H1 (cell line): Measurements from ENCODE around the gene RTN4RL2.

Source experiments
- CEBPB ChIP-seq: IDR thresholded peaks from 2 replicates; pipeline ENCODE4 v1.6.1; 2012; ENCODE audit warnings: low read depth, low read length
- CHD1 ChIP-seq: IDR thresholded peaks from 2 replicates; pipeline ENCODE4 v1.6.1; 2012; ENCODE audit warnings: low read depth, low read length, improper control_type of control experiment
- EZH2 ChIP-seq: fragments of 200-600 bp; sonication (generic); IDR thresholded peaks from 2 replicates; pipeline ENCODE4 v1.7.1; 2012; ENCODE audit warnings: low read depth, mild to moderate bottlenecking, moderate library complexity, low read length, inconsistent platforms; ENCODE audit not compliant: severe bottlenecking
- GABPA ChIP-seq: IDR thresholded peaks from 2 replicates; pipeline ENCODE4 v1.6.1; 2011; ENCODE audit warnings: mild to moderate bottlenecking, low read length, moderate library complexity, borderline replicate concordance; ENCODE audit not compliant: insufficient read depth
- POLR2A ChIP-seq, 2 experiments: IDR thresholded peaks; 1 replicate in 1 of 2; 2 replicates in 1 of 2; pipeline ENCODE4 v1.6.1; 2011; ENCODE audit warnings: low read depth in 2 of 2, low read length in 2 of 2, mild to moderate bottlenecking in 2 of 2; ENCODE audit errors: control extremely low read depth in 1 of 2
- POLR2AphosphoS5 ChIP-seq: IDR thresholded peaks from 2 replicates; pipeline ENCODE4 v1.6.1; 2011; ENCODE audit warnings: low read depth, low read length
- RAD21 ChIP-seq, 2 experiments: IDR thresholded peaks in 1 of 2; conservative IDR thresholded peaks in 1 of 2; 2 replicates each; pipeline ENCODE4 v1.6.1; 2011; ENCODE audit warnings: low read depth in 2 of 2, low read length in 2 of 2, improper control_type of control experiment in 1 of 2, inconsistent platforms in 1 of 2, mild to moderate bottlenecking in 1 of 2, moderate library complexity in 1 of 2
- USF2 ChIP-seq: IDR thresholded peaks from 2 replicates; pipeline ENCODE4 v1.6.1; 2011; ENCODE audit warnings: low read length, improper control_type of control experiment
- ZNF274 ChIP-seq: IDR thresholded peaks from 2 replicates; pipeline ENCODE4 v1.7.0; 2012; ENCODE audit warnings: low read length, borderline replicate concordance; ENCODE audit errors: extremely low read depth
- TF ChIP-seq, protein P1 (sequence below), 3 experiments: IDR thresholded peaks; 1 replicate in 2 of 3; 2 replicates in 1 of 3; pipeline versions ENCODE4 v1.5.1 to v1.6.1; 2011; ENCODE audit warnings: low read length in 3 of 3, mild to moderate bottlenecking in 3 of 3, inconsistent platforms in 2 of 3, low read depth in 1 of 3, moderate library complexity in 1 of 3; ENCODE audit not compliant: insufficient read depth in 1 of 3; ENCODE audit errors: control extremely low read depth in 1 of 3

DNA sequence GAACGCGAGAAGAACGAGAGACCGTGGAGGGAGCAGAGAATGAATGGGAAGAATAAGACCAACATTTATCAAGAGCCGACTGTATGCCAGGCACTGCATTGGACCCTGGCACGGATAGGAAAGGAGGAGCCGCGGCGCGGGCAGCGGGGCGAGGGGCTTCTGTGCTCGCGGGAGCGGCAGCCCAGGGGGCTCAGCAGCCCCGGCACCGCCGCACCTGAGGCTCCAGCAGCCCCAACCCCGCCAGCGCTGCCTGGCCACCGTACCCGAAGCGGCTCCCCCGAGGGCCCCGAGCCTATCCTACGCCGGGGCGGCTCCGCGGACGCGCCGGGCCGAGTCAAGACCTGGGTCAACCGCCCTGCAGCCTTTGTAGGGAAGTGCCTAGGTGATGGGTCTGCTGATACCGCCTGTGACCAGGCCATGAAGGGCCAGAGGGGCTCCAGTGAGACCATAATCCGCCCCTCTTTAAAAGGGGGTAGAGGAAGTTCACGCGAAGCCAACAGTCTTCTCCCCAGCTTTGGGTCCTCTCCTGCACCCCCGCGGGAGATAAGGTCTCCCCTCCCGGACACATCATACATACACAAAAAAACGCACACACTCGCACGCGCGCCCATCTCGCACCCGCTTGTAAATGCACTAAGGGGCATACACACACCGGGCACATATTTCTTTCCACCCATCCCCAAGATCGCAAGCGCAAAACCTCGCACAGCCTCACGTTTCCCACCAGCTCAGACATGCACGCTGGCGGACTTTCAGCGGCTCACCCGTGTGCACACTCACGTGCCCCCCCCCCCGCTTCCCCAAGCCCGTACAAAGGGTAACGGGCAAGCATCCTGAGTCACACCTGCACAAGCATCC, 935 bp upstream of the RTN4RL2 start:
- TF ChIP-seq, protein P1, sequence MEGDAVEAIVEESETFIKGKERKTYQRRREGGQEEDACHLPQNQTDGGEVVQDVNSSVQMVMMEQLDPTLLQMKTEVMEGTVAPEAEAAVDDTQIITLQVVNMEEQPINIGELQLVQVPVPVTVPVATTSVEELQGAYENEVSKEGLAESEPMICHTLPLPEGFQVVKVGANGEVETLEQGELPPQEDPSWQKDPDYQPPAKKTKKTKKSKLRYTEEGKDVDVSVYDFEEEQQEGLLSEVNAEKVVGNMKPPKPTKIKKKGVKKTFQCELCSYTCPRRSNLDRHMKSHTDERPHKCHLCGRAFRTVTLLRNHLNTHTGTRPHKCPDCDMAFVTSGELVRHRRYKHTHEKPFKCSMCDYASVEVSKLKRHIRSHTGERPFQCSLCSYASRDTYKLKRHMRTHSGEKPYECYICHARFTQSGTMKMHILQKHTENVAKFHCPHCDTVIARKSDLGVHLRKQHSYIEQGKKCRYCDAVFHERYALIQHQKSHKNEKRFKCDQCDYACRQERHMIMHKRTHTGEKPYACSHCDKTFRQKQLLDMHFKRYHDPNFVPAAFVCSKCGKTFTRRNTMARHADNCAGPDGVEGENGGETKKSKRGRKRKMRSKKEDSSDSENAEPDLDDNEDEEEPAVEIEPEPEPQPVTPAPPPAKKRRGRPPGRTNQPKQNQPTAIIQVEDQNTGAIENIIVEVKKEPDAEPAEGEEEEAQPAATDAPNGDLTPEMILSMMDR (IDR thresholded peaks at IDR 0.05; ENCODE audit: control extremely low read depth in 1 of 3, insufficient read depth in 1 of 3, low read depth in 1 of 3, low read length in 3 of 3) = no peak
- TF ChIP-seq EZH2 (peak; percentile 79), POLR2A (IDR thresholded peaks at IDR 0.05; ENCODE audit: control extremely low read depth in 1 of 2, low read depth in 2 of 2, low read length in 2 of 2) (no peak), USF2 (no peak), RAD21 (IDR thresholded peaks at IDR 0.05 in 1 of 2, conservative IDR thresholded peaks at IDR 0.05 in 1 of 2; ENCODE audit: low read depth in 2 of 2, low read length in 2 of 2) (no peak), CHD1 (no peak), CEBPB (no peak), GABPA (no peak), POLR2AphosphoS5 (no peak), ZNF274 (no peak)
